Measurements from ENCODE around the gene ATF7IP. TPM values are rescaled to one million over a fixed set of nuclear protein-coding genes. Genes with fewer than 3 reads are reported as not detected.
A peak's percentile ranks its signal among the peaks of the same experiment; 100 is the strongest.

ATF7IP gene
- total and polyA plus RNA-seq, 2 donors, result 23.9 to 28.0 TPM

GRCh38 chr12:14390449-14390848, 25.0 kb downstream of the ATF7IP start:
- H3K27me3 ChIP-seq (ENCODE audit: control insufficient read depth in 2 of 2, insufficient read depth in 1 of 2, low read length in 1 of 2), result no peaks in the 10 kb centered on the region
- H3K9me3 ChIP-seq (ENCODE audit: control insufficient read depth in 2 of 2, insufficient read depth in 1 of 2, low read length in 1 of 2), result no peaks in the 10 kb centered on the region
- no peak overlapping the region for H3K4me3 ChIP-seq (ENCODE audit: low read length in 2 of 2)
- peaks cover 0 to 11% of the 10 kb centered on the region in 2 donors for H3K4me1 ChIP-seq (ENCODE audit: control insufficient read depth in 2 of 2, insufficient read depth in 2 of 2, low read length in 2 of 2)
- no peak for DNase-seq (ENCODE audit: low read depth in 6 of 9, low spot score in 9 of 9)
- H3K36me3 ChIP-seq (ENCODE audit: control insufficient read depth in 2 of 2, insufficient read depth in 2 of 2, low read length in 1 of 2), result peaks cover 0 to 5% of the 10 kb centered on the region in 2 donors
- WGBS, result 95% methylated on average over 3 of the region's 3 CpGs
- no peak overlapping the region for H3K27ac ChIP-seq (ENCODE audit: low read depth in 1 of 2, low read length in 1 of 2)

DNA sequence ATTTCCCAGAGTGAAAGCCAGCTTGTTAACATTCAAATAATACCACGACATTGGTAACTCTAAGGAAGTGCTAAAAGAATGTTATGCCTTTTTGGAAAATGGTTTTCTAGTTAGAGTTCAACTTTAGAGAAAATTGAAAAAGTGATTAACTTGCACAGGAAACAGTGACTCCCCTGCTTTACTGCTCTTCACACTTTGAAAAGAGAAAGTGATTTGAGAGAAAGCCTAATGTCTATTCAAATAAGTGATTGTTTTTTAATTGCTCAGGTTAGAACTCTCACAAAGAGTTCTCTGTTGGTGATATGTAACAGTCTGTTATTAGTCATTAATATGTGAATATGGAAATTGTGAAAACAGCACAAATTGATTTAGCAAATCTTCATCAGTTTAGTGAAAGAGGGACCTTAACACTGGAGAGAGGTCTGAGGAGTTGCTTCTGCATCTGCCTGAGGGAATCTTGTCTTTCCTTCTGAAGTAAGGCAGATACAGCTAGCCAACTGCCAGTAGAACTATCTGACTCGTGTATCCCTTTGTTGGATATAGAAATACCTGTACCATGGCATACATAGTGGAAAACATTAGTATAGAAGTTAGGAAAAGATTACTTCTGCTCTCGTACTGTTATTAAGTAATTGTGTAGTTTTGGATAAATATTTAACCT, 25.5 kb downstream of the ATF7IP start:
- peaks cover 0 to 11% of the 10 kb centered on the region in 2 donors for H3K4me1 ChIP-seq (ENCODE audit: control insufficient read depth in 2 of 2, insufficient read depth in 2 of 2, low read length in 2 of 2)
- H3K4me3 ChIP-seq (ENCODE audit: low read length in 2 of 2), result no peak overlapping the region
- H3K27ac ChIP-seq (ENCODE audit: low read depth in 1 of 2, low read length in 1 of 2), result peak overlapping the region in 1 of 2 donors; percentile 46

GRCh38 chr12:14393751-14394150, 28.3 kb downstream of the ATF7IP start:
- Histone ChIP-seq H3K27me3 (ENCODE audit: control insufficient read depth in 2 of 2, insufficient read depth in 1 of 2, low read length in 1 of 2) (no peaks in the 10 kb centered on the region), H3K27ac (ENCODE audit: low read depth in 1 of 2, low read length in 1 of 2) (peak overlapping the region in 1 of 2 donors; percentile 91), H3K4me1 (ENCODE audit: control insufficient read depth in 2 of 2, insufficient read depth in 2 of 2, low read length in 2 of 2) (peaks cover 0 to 11% of the 10 kb centered on the region in 2 donors), H3K36me3 (ENCODE audit: control insufficient read depth in 2 of 2, insufficient read depth in 2 of 2, low read length in 1 of 2) (peaks cover 0 to 5% of the 10 kb centered on the region in 2 donors), H3K4me3 (ENCODE audit: low read length in 2 of 2) (no peak overlapping the region), H3K9me3 (ENCODE audit: control insufficient read depth in 2 of 2, insufficient read depth in 1 of 2, low read length in 1 of 2) (no peaks in the 10 kb centered on the region)
- DNase-seq (ENCODE audit: low read depth in 6 of 9, low spot score in 9 of 9), result no peak
- 95% methylated on average over 1 of the region's 1 CpG for WGBS

More for the DNA sequence above, 25.5 kb downstream of the ATF7IP start:
- WGBS, result 46% methylated on average over 3 of the region's 3 CpGs
- peaks cover 0 to 5% of the 10 kb centered on the region in 2 donors for H3K36me3 ChIP-seq (ENCODE audit: control insufficient read depth in 2 of 2, insufficient read depth in 2 of 2, low read length in 1 of 2)
- H3K27me3 ChIP-seq (ENCODE audit: control insufficient read depth in 2 of 2, insufficient read depth in 1 of 2, low read length in 1 of 2), result no peaks in the 10 kb centered on the region
- H3K9me3 ChIP-seq (ENCODE audit: control insufficient read depth in 2 of 2, insufficient read depth in 1 of 2, low read length in 1 of 2), result no peaks in the 10 kb centered on the region
- DNase-seq (ENCODE audit: low read depth in 6 of 9, low spot score in 9 of 9), result peak in 1 of 9 donors; percentile 28

GRCh38 chr12:14394317-14395073, 29.0 kb downstream of the ATF7IP start:
- peak in 7 of 9 donors; percentile 61 to 85 (median 67) for DNase-seq (ENCODE audit: low read depth in 6 of 9, low spot score in 9 of 9)
- H3K4me1 ChIP-seq (ENCODE audit: control insufficient read depth in 2 of 2, insufficient read depth in 2 of 2, low read length in 2 of 2), result peaks cover 0 to 11% of the 10 kb centered on the region in 2 donors
- H3K9me3 ChIP-seq (ENCODE audit: control insufficient read depth in 2 of 2, insufficient read depth in 1 of 2, low read length in 1 of 2), result no peaks in the 10 kb centered on the region
- H3K36me3 ChIP-seq (ENCODE audit: control insufficient read depth in 2 of 2, insufficient read depth in 2 of 2, low read length in 1 of 2), result peaks cover 0 to 5% of the 10 kb centered on the region in 2 donors
- WGBS, result 7% methylated on average over 3 of the region's 3 CpGs
- no peaks in the 10 kb centered on the region for H3K27me3 ChIP-seq (ENCODE audit: control insufficient read depth in 2 of 2, insufficient read depth in 1 of 2, low read length in 1 of 2)
- peak overlapping the region in 1 of 2 donors; percentile 10 for H3K4me3 ChIP-seq (ENCODE audit: low read length in 2 of 2)
- H3K27ac ChIP-seq (ENCODE audit: low read depth in 1 of 2, low read length in 1 of 2), result peak overlapping the region; percentile 86 to 91

DNA sequence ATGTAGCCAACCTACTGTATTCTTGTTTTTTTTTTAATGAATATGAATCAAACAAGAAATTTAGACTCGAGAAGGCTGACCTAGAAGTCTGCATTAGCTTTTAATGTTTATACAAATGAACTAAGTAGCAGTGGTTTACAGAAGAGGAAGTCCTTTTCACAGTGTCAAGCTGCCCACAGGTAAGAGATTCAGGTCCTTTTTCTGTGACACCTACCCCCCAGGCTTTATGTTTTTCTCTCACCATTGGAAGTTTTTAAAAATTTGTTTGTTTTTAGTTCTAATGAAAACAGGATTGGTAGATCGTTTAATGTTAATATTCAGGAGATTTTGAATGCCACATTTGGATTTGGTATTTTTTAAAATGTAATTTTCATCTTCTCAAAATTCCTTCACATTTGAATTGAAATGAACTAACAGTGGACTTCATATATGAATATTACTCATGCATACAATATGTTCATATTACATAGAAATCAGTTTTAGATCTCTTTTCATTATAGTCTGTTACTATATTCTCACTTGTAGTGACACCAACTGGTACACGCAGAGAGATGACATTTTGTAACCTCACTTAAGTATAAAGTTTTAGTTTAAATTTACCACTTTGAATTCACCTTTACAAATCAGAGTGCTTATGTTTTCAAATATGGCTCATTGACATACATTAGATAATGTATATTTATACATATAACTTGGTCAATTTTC, 29.7 kb downstream of the ATF7IP start:
- H3K4me3 ChIP-seq (ENCODE audit: low read length in 2 of 2), result no peak overlapping the region
- no peak for DNase-seq (ENCODE audit: low read depth in 6 of 9, low spot score in 9 of 9)
- H3K27ac ChIP-seq (ENCODE audit: low read depth in 1 of 2, low read length in 1 of 2), result peak overlapping the region in 1 of 2 donors; percentile 91
- H3K27me3 ChIP-seq (ENCODE audit: control insufficient read depth in 2 of 2, insufficient read depth in 1 of 2, low read length in 1 of 2), result no peaks in the 10 kb centered on the region
- H3K36me3 ChIP-seq (ENCODE audit: control insufficient read depth in 2 of 2, insufficient read depth in 2 of 2, low read length in 1 of 2), result no peaks in the 10 kb centered on the region
- H3K9me3 ChIP-seq (ENCODE audit: control insufficient read depth in 2 of 2, insufficient read depth in 1 of 2, low read length in 1 of 2), result no peaks in the 10 kb centered on the region
- WGBS, result 60% methylated on average over 3 of the region's 3 CpGs
- peaks cover 0 to 11% of the 10 kb centered on the region in 2 donors for H3K4me1 ChIP-seq (ENCODE audit: control insufficient read depth in 2 of 2, insufficient read depth in 2 of 2, low read length in 2 of 2)

DNA sequence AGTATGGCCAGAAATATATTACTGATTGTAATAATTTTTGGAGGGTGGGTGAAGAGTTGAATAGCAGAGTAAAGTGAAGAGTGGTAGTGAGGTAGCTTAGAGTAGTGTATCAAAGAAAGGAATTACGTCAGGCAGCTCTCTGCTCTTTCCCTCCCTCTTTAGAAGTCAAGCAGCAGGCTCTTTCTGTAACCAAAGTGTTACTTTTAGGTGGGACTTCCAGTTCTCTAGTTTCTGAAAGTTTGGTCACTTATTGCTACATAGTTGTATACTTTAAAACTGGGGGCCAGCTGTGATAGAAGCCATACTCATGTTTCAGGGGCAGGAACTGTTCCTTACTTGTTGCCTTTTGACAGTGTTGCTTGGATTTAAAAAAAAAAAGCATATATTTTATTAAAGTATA, 30.6 kb downstream of the ATF7IP start:
- peak in 2 of 9 donors; percentile 37 to 53 for DNase-seq (ENCODE audit: low read depth in 6 of 9, low spot score in 9 of 9)
- Histone ChIP-seq H3K4me1 (ENCODE audit: control insufficient read depth in 2 of 2, insufficient read depth in 2 of 2, low read length in 2 of 2) (peaks cover 0 to 10% of the 10 kb centered on the region in 2 donors), H3K27me3 (ENCODE audit: control insufficient read depth in 2 of 2, insufficient read depth in 1 of 2, low read length in 1 of 2) (no peaks in the 10 kb centered on the region)

GRCh38 chr12:14399871-14400270, 34.4 kb downstream of the ATF7IP start:
- no peaks in the 10 kb centered on the region for H3K36me3 ChIP-seq (ENCODE audit: control insufficient read depth in 2 of 2, insufficient read depth in 2 of 2, low read length in 1 of 2)
- no peak for DNase-seq (ENCODE audit: low read depth in 6 of 9, low spot score in 9 of 9)
- H3K27ac ChIP-seq (ENCODE audit: low read depth in 1 of 2, low read length in 1 of 2), result no peak overlapping the region
- 96% methylated on average over 3 of the region's 3 CpGs for WGBS
- peaks cover 0 to 4% of the 10 kb centered on the region in 2 donors for H3K9me3 ChIP-seq (ENCODE audit: control insufficient read depth in 2 of 2, insufficient read depth in 1 of 2, low read length in 1 of 2)
- H3K27me3 ChIP-seq (ENCODE audit: control insufficient read depth in 2 of 2, insufficient read depth in 1 of 2, low read length in 1 of 2), result no peaks in the 10 kb centered on the region
- no peak overlapping the region for H3K4me3 ChIP-seq (ENCODE audit: low read length in 2 of 2)
- peaks cover 3 to 6% of the 10 kb centered on the region in 2 donors for H3K4me1 ChIP-seq (ENCODE audit: control insufficient read depth in 2 of 2, insufficient read depth in 2 of 2, low read length in 2 of 2)

More for the DNA sequence above, 30.6 kb downstream of the ATF7IP start:
- H3K27ac ChIP-seq (ENCODE audit: low read depth in 1 of 2, low read length in 1 of 2), result peak overlapping the region; percentile 6 to 13
- WGBS, result 42% methylated on average over 1 of the region's 1 CpG
- peaks cover 0 to 1% of the 10 kb centered on the region in 2 donors for H3K9me3 ChIP-seq (ENCODE audit: control insufficient read depth in 2 of 2, insufficient read depth in 1 of 2, low read length in 1 of 2)
- no peak overlapping the region for H3K4me3 ChIP-seq (ENCODE audit: low read length in 2 of 2)
- no peaks in the 10 kb centered on the region for H3K36me3 ChIP-seq (ENCODE audit: control insufficient read depth in 2 of 2, insufficient read depth in 2 of 2, low read length in 1 of 2)

GRCh38 chr12:14400599-14400998, 35.1 kb downstream of the ATF7IP start:
- Histone ChIP-seq H3K9me3 (ENCODE audit: control insufficient read depth in 2 of 2, insufficient read depth in 1 of 2, low read length in 1 of 2) (peaks cover 0 to 6% of the 10 kb centered on the region in 2 donors), H3K27me3 (ENCODE audit: control insufficient read depth in 2 of 2, insufficient read depth in 1 of 2, low read length in 1 of 2) (no peaks in the 10 kb centered on the region), H3K4me3 (ENCODE audit: low read length in 2 of 2) (no peak overlapping the region), H3K4me1 (ENCODE audit: control insufficient read depth in 2 of 2, insufficient read depth in 2 of 2, low read length in 2 of 2) (peaks cover 0 to 6% of the 10 kb centered on the region in 2 donors), H3K27ac (ENCODE audit: low read depth in 1 of 2, low read length in 1 of 2) (no peak overlapping the region), H3K36me3 (ENCODE audit: control insufficient read depth in 2 of 2, insufficient read depth in 2 of 2, low read length in 1 of 2) (no peaks in the 10 kb centered on the region)
- 88% methylated on average over 1 of the region's 1 CpG for WGBS
- no peak for DNase-seq (ENCODE audit: low read depth in 6 of 9, low spot score in 9 of 9)
